Adrenal gland (tissue), 5 donors: ENCODE measurements around the gene MAP2.

Experiments
- CTCF ChIP-seq, 6 experiments: fragments of 450-650 bp in 4 of 6; fragments of 200-600 bp in 2 of 6; sonication (generic) in 1 of 6; IDR thresholded peaks; 1 replicate in 5 of 6; 2 replicates in 1 of 6; pipeline versions ENCODE4 v1.5.1 to v1.8.0; 2016 to 2021; ENCODE audit warnings: antibody characterized with exemption in 6 of 6, mild to moderate bottlenecking in 2 of 6, moderate library complexity in 1 of 6
- POLR2A ChIP-seq, 2 donors: fragments of 450-650 bp; IDR thresholded peaks; one replicate each; pipeline ENCODE4 v1.6.1; 2017; ENCODE audit warnings: antibody characterized with exemption in 2 of 2, mild to moderate bottlenecking in 2 of 2, moderate library complexity in 1 of 2
- donor health status: DM: no; HTN: no; CAD: no.

GRCh38 chr2:209661286-209661894 lies 237.5 kb downstream of the MAP2 start:
- TF ChIP-seq POLR2A (IDR thresholded peaks at IDR 0.05), result no peak
- no peak for TF ChIP-seq CTCF (IDR thresholded peaks at IDR 0.05)
